HCT116 (cell line): ENCODE data around the gene PLD4. TPM values are rescaled to one million over a fixed set of nuclear protein-coding genes. Genes with fewer than 3 reads are reported as not detected.

Experiments used
- ATAC-seq: fragments of 200-7000 bp; cut with Tn5 transposase; 2 replicates; pipeline ENCODE4 v1.9.1; 2020; ENCODE audit warnings: mild to moderate bottlenecking, moderate library complexity
- BruUV-seq: library from RNA; stranded (reverse); fragments of 400-500 nt; replicated peaks from 2 replicates; lab custom pipeline; 2021; lab: Mats Ljungman, UMichigan
- CTCF ChIA-PET: fragments of 300-600 bp; sonication (Branson Sonifier 250); formaldehyde crosslinking; loops from one replicate; lab custom pipeline; 2021; ENCODE audit warnings: antibody characterized with exemption; lab: Charles Lee
- POLR2A ChIA-PET: fragments of 300-600, 350-600 bp; sonication (Branson Sonifier 250); formaldehyde crosslinking; loops from one replicate; lab custom pipeline; 2021; ENCODE audit warnings: antibody characterized with exemption; lab: Charles Lee
- RAD21 ChIA-PET, 2 experiments: fragments of 300-600 bp; sonication (Branson Sonifier 250); formaldehyde crosslinking; loops; one replicate each; lab custom pipeline; 2023; ENCODE audit warnings: low total read pairs in 2 of 2; ENCODE audit not compliant: uncharacterized antibody in 2 of 2, unreplicated experiment in 2 of 2, low non-redundant PET in 1 of 2; lab: Charles Lee
- DNase-seq: peaks from one replicate; pipeline ENCODE4 v3.0.0-alpha.2; 2010; ENCODE audit warnings: low read depth, low spot score
- H2AFZ ChIP-seq: fragments of 200-600 bp; shearing (Covaris generic), sonication (generic); 2 replicates; pipeline ENCODE4 v1.6.1; 2017; ENCODE audit warnings: low read depth, mixed run types, mixed read lengths, antibody characterized with exemption, low read length; ENCODE audit not compliant: poor library complexity, severe bottlenecking
- H3K27ac ChIP-seq: 2 replicates; pipeline ENCODE4 v1.5.1; 2012; ENCODE audit warnings: low read depth, low read length
- H3K27me3 ChIP-seq: fragments of 200-600 bp; sonication (generic); 2 replicates; pipeline ENCODE4 v1.6.1; 2016; ENCODE audit warnings: mixed run types, low read length, mixed read lengths; ENCODE audit not compliant: insufficient read depth
- H3K36me3 ChIP-seq, 2 experiments: fragments of 200-500 bp in 1 of 2; fragments of 200-600 bp in 1 of 2; sonication (Bioruptor generic) in 1 of 2; sonication (generic) in 1 of 2; 2 replicates each; pipeline versions ENCODE4 v1.5.1 to v1.6.1; 2014 to 2016; ENCODE audit warnings: low read length in 2 of 2, inconsistent platforms in 1 of 2, mixed read lengths in 1 of 2, mixed run types in 1 of 2; ENCODE audit not compliant: insufficient read depth in 2 of 2, control insufficient read depth in 1 of 2
- H3K4me1 ChIP-seq, 2 experiments: fragments of 200-600 bp in 1 of 2; sonication (generic) in 1 of 2; 2 replicates each; pipeline versions ENCODE4 v1.5.1 to v1.6.1; 2012 to 2017; ENCODE audit warnings: low read length in 2 of 2, inconsistent platforms in 1 of 2, mild to moderate bottlenecking in 1 of 2, mixed read lengths in 1 of 2, mixed run types in 1 of 2, moderate library complexity in 1 of 2; ENCODE audit not compliant: insufficient read depth in 2 of 2, control insufficient read depth in 1 of 2
- H3K4me2 ChIP-seq: fragments of 200-600 bp; sonication (generic); 2 replicates; pipeline ENCODE4 v1.6.1; 2017; ENCODE audit warnings: mixed run types, low read length, mixed read lengths
- H3K4me3 ChIP-seq, 2 experiments: fragments of 200-600 bp in 1 of 2; sonication (generic) in 1 of 2; replicated peaks in 1 of 2; 2 replicates each; pipeline ENCODE4 v1.5.1; 2011 to 2016; ENCODE audit warnings: low read length in 2 of 2, control low read depth in 1 of 2, low read depth in 1 of 2, mild to moderate bottlenecking in 1 of 2, mixed read lengths in 1 of 2, mixed run types in 1 of 2
- H3K79me2 ChIP-seq: fragments of 200-600 bp; sonication (generic); 2 replicates; pipeline ENCODE4 v1.6.1; 2017; ENCODE audit warnings: mild to moderate bottlenecking, mixed run types, low read length, moderate library complexity, mixed read lengths; ENCODE audit not compliant: insufficient read depth
- H3K9ac ChIP-seq: fragments of 200-600 bp; sonication (generic); 2 replicates; pipeline ENCODE4 v1.6.1; 2016; ENCODE audit warnings: low read length, mixed read lengths
- H3K9me2 ChIP-seq: fragments of 200-600 bp; sonication (generic), shearing (Covaris generic); 2 replicates; pipeline ENCODE4 v1.6.1; 2017; ENCODE audit warnings: mixed run types, mild to moderate bottlenecking, moderate library complexity; ENCODE audit not compliant: insufficient read depth
- H3K9me3 ChIP-seq, 2 experiments: fragments of 200-500 bp in 1 of 2; fragments of 200-600 bp in 1 of 2; sonication (Bioruptor generic) in 1 of 2; sonication (generic) in 1 of 2; 2 replicates each; pipeline ENCODE4 v1.6.1; 2014 to 2017; ENCODE audit warnings: low read length in 2 of 2, mixed read lengths in 2 of 2, inconsistent platforms in 1 of 2, low read depth in 1 of 2, mild to moderate bottlenecking in 1 of 2, mixed run types in 1 of 2, moderate library complexity in 1 of 2; ENCODE audit not compliant: control insufficient read depth in 1 of 2, insufficient read depth in 1 of 2
- H4K20me1 ChIP-seq: fragments of 200-600 bp; sonication (generic), shearing (Covaris generic); 2 replicates; pipeline ENCODE4 v1.6.1; 2017; ENCODE audit warnings: mixed run types, mild to moderate bottlenecking, moderate library complexity; ENCODE audit not compliant: insufficient read depth
- CEBPB ChIP-seq: IDR thresholded peaks from 2 replicates; pipeline ENCODE4 v1.6.1; 2012; ENCODE audit warnings: low read depth
- CTCF ChIP-seq, 3 experiments: fragments of 200-600 bp in 1 of 3; sonication (generic) in 1 of 3; IDR thresholded peaks in 2 of 3; conservative IDR thresholded peaks in 1 of 3; 2 replicates each; pipeline ENCODE4 v1.5.1; 2012 to 2017; ENCODE audit warnings: low read depth in 2 of 3, low read length in 2 of 3, antibody characterized with exemption in 1 of 3, borderline replicate concordance in 1 of 3, control low read depth in 1 of 3, mild to moderate bottlenecking in 1 of 3, mixed read lengths in 1 of 3, mixed run types in 1 of 3, moderate library complexity in 1 of 3; ENCODE audit not compliant: insufficient read depth in 1 of 3
- EGR1 ChIP-seq: IDR thresholded peaks from 2 replicates; pipeline ENCODE4 v1.6.1; 2012; ENCODE audit warnings: low read depth
- EZH2 ChIP-seq: fragments of 200-600 bp; sonication (generic); IDR thresholded peaks from 2 replicates; pipeline ENCODE4 v1.6.1; 2017; ENCODE audit warnings: antibody characterized with exemption, mixed run types
- EZH2phosphoT487 ChIP-seq: fragments of 200-600 bp; IDR thresholded peaks from 2 replicates; pipeline ENCODE4 v1.6.1; 2018; ENCODE audit warnings: antibody characterized with exemption, borderline replicate concordance
- FOSL1 ChIP-seq: IDR thresholded peaks from 2 replicates; pipeline ENCODE4 v1.6.1; 2012; ENCODE audit warnings: low read depth
- POLR2AphosphoS5 ChIP-seq: IDR thresholded peaks from 2 replicates; pipeline ENCODE4 v1.6.1; 2011; ENCODE audit warnings: mild to moderate bottlenecking, low read depth, low read length, moderate library complexity
- REST ChIP-seq: IDR thresholded peaks from 2 replicates; pipeline ENCODE4 v1.6.1; 2012; ENCODE audit warnings: low read depth
- SIN3A ChIP-seq: IDR thresholded peaks from 2 replicates; pipeline ENCODE4 v1.6.1; 2012; ENCODE audit warnings: low read depth
- SP1 ChIP-seq: IDR thresholded peaks from 2 replicates; pipeline ENCODE4 v1.6.1; 2012; ENCODE audit warnings: low read depth
- SRF ChIP-seq: IDR thresholded peaks from 2 replicates; pipeline ENCODE4 v1.6.1; 2012; ENCODE audit warnings: low read depth
- YY1 ChIP-seq: IDR thresholded peaks from 2 replicates; pipeline ENCODE4 v1.6.1; 2011; ENCODE audit warnings: low read length, low read depth, moderate library complexity, mild to moderate bottlenecking; ENCODE audit not compliant: insufficient replicate concordance; ENCODE audit errors: extremely low read depth
- ZNF274 ChIP-seq: fragments of 200-500 bp; sonication (Bioruptor generic); IDR thresholded peaks from 2 replicates; pipeline ENCODE4 v1.6.1; 2014; ENCODE audit warnings: mild to moderate bottlenecking, low read depth, low read length, inconsistent platforms
- intact Hi-C: fragments of 100-400 bp; cut with micrococcal nuclease; formaldehyde crosslinking; loops from 2 replicates; pipeline ENCODE4 v1.10.0; 2022
- total RNA-seq: library from RNA; stranded (reverse); gene quantifications from one replicate; pipeline ENCODE4 v1.2.1, GENCODE V29; 2021; ENCODE audit not compliant: unreplicated experiment

The PLD4 gene
- total RNA-seq, 1 experiment from 2014 or later: 0.12 TPM

- H3K79me2 ChIP-seq: peaks cover 4% of the 10 kb centered on the region; the same call in 1 of the 2 replicates
- no peaks in the 10 kb centered on the region for H3K9me3 ChIP-seq
- BruUV-seq: no TSS peak
- no peaks in the 10 kb centered on the region for H3K36me3 ChIP-seq
- peak overlapping the region; percentile 98 for H3K27ac ChIP-seq
- TF ChIP-seq EZH2phosphoT487 (no peak), SP1 (no peak), FOSL1 (no peak), YY1 (no peak), CTCF (IDR thresholded peaks at IDR 0.05 in 2 of 3, conservative IDR thresholded peaks at IDR 0.05 in 1 of 3; ENCODE audit: borderline replicate concordance in 1 of 3, insufficient read depth in 1 of 3, low read depth in 2 of 3, low read length in 2 of 3) (no peak), REST (no peak), CEBPB (no peak), ZNF274 (no peak), SIN3A (no peak), POLR2AphosphoS5 (no peak; the same call in 1 of the 2 replicates), EGR1 (no peak), EZH2 (no peak), SRF (no peak)
- ChIA-PET RAD21 (interaction anchor here (0.6 to 0.7 kb wide), 3 partner anchors 40 to 77 kb away, joined by 3 to 8 read pairs (median 3); no protein-coding TSS in a partner anchor), POLR2A (interaction anchor here (0.6 to 2.5 kb wide), 12 partner anchors 10 to 220 kb away, joined by 3 to 10 read pairs (median 5); partner anchors contain the start of genes CDCA4, CLBA1 and SIVA1), CTCF (interaction anchor here (0.8 to 5.3 kb wide), 12 partner anchors 12 to 508 kb away, joined by 3 to 56 read pairs (median 4); partner anchors contain the start of genes BRF1, CDCA4 and CLBA1)
- DNase-seq: no peak
- peak overlapping the region; percentile 80 for H3K9ac ChIP-seq
- H3K27me3 ChIP-seq: no peaks in the 10 kb centered on the region
- peaks cover 77 to 98% of the 10 kb centered on the region in 2 experiments for H3K4me1 ChIP-seq
- H3K4me3 ChIP-seq: peak overlapping the region; percentile 31 to 41
- intact Hi-C loops: loop anchor here (2.0 to 10.0 kb wide), 4 partner anchors 48 to 192 kb away; partner anchors contain the start of genes CDCA4 and JAG2
- peak overlapping the region; percentile 90 for H3K4me2 ChIP-seq
- no peak for ATAC-seq
- H2AFZ ChIP-seq: no peak overlapping the region
- no peaks in the 10 kb centered on the region for H4K20me1 ChIP-seq
- no peaks in the 10 kb centered on the region for H3K9me2 ChIP-seq
These were observed 48.4 kb downstream of the PLD4 start for GRCh38 chr14:104973135-104973384.
